Measurements from ENCODE around the gene COPB1. TPM values are rescaled to one million over a fixed set of nuclear protein-coding genes. Genes with fewer than 3 reads are reported as not detected.
A peak's percentile ranks its signal among the peaks of the same experiment; 100 is the strongest.
"Not testable (repeated sequence)": the region's sequence is repeated elsewhere in the genome, so short reads cannot be mapped to it uniquely, and the experiment has no call there.

COPB1 gene
- total and polyA plus RNA-seq, 8 donors, result 105 to 153 (median 143) TPM

- no peaks in the 10 kb centered on the region for H3K9me3 ChIP-seq
- no peak for TF ChIP-seq CTCF (IDR thresholded peaks at IDR 0.05)
- no peak overlapping the region for H3K4me3 ChIP-seq
- H3K4me1 ChIP-seq, result peaks cover 0 to 62% of the 10 kb centered on the region in 2 donors
- ATAC-seq (no peak), DNase-seq (no peak)
- H3K27ac ChIP-seq, result peak overlapping the region in 1 of 2 donors; percentile 40
- intact Hi-C loops (cut with DNase I), result loop anchor here in 1 of 2 donors (10.0 kb wide), 2 partner anchors 266 to 366 kb away; no protein-coding TSS in a partner anchor
- no peaks in the 10 kb centered on the region for H3K27me3 ChIP-seq
- no peaks in the 10 kb centered on the region for H3K36me3 ChIP-seq
These were observed 38.8 kb upstream of the COPB1 start for GRCh38 chr11:14538271-14538925.

GRCh38 chr11:14537134-14537599, 37.6 kb upstream of the COPB1 start:
- H3K36me3 ChIP-seq, result no peaks in the 10 kb centered on the region
- DNase-seq (peak in 2 of 4 donors; percentile 32 to 48), ATAC-seq (peak; percentile 73)
- peaks cover 0 to 50% of the 10 kb centered on the region in 2 donors for H3K4me1 ChIP-seq
- no peaks in the 10 kb centered on the region for H3K27me3 ChIP-seq
- H3K4me3 ChIP-seq, result no peak overlapping the region
- no peaks in the 10 kb centered on the region for H3K9me3 ChIP-seq
- intact Hi-C loops (cut with DNase I), result loop anchor here in 1 of 2 donors (10.0 kb wide), 2 partner anchors 268 to 368 kb away; no protein-coding TSS in a partner anchor
- peak overlapping the region in 1 of 2 donors; percentile 42 for H3K27ac ChIP-seq
- TF ChIP-seq CTCF (IDR thresholded peaks at IDR 0.05), result peak; percentile 74 to 83

GRCh38 chr11:14535166-14535565, 35.6 kb upstream of the COPB1 start:
- H3K27me3 ChIP-seq, H3K4me3 ChIP-seq, ATAC-seq, DNase-seq, H3K27ac ChIP-seq, H3K9me3 ChIP-seq, H3K36me3 ChIP-seq: not testable (repeated sequence)
- intact Hi-C loops (cut with DNase I), result loop anchor here in 1 of 2 donors (10.0 kb wide), 2 partner anchors 270 to 370 kb away; no protein-coding TSS in a partner anchor
- H3K4me1 ChIP-seq, result peaks cover 0 to 30% of the 10 kb centered on the region in 2 donors

GRCh38 chr11:14529951-14530350, 30.3 kb upstream of the COPB1 start:
- ATAC-seq, result peak; percentile 87

GRCh38 chr11:14529321-14529720, 29.7 kb upstream of the COPB1 start:
- peak; percentile 75 for ATAC-seq
- no peak for TF ChIP-seq CTCF (IDR thresholded peaks at IDR 0.05)
- Histone ChIP-seq H3K4me1 (no peaks in the 10 kb centered on the region), H3K9me3 (no peaks in the 10 kb centered on the region), H3K4me3 (no peak overlapping the region), H3K27ac (no peak overlapping the region), H3K27me3 (no peaks in the 10 kb centered on the region), H3K36me3 (no peaks in the 10 kb centered on the region)
- DNase-seq, result no peak
- intact Hi-C loops (cut with DNase I), result no loop called here

More at GRCh38 chr11:14529951-14530350, 30.3 kb upstream of the COPB1 start:
- Histone ChIP-seq H3K27me3 (no peaks in the 10 kb centered on the region), H3K36me3 (no peaks in the 10 kb centered on the region), H3K4me3 (no peak overlapping the region), H3K9me3 (no peaks in the 10 kb centered on the region), H3K27ac (no peak overlapping the region), H3K4me1 (no peaks in the 10 kb centered on the region)
- no peak for DNase-seq
- TF ChIP-seq CTCF (IDR thresholded peaks at IDR 0.05), result no peak
- intact Hi-C loops (cut with DNase I), result loop anchor here in 1 of 2 donors (10.0 kb wide), 2 partner anchors 275 to 375 kb away; no protein-coding TSS in a partner anchor
